DLD1 (cell line): ENCODE measurements around the gene ADSS1.
"Not testable (repeated sequence)": the region's sequence is repeated elsewhere in the genome, so short reads cannot be mapped to it uniquely, and the experiment has no call there.

Source experiments
- in situ Hi-C: cut with HindIII; loops from 2 replicates; pipeline ENCODE4 v1.10.0; 2017; ENCODE audit warnings: low sequenced_read_pairs

ADSS1 gene

DNA sequence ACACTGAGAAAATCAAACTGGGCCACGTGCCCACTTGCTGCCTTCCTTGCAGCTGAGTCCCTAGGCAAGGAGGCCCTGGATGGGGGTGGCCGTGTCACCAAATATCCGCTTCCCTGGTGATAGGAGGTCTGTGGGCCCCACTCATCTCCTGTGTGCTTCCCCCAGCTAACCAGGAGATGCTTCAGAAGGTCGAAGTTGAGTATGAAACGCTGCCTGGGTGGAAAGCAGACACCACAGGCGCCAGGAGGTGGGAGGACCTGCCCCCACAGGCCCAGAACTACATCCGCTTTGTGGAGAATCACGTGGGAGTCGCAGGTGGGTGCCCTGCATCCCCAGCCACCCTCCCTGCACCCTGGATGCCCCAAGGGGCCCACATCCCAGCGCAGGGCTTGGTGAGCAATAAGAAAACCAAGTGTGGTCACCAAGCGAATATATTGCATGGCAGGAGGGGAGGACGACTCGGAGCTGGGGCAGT lies 22.1 kb downstream of the ADSS1 start:
- in situ Hi-C loops = no loop called here

DNA sequence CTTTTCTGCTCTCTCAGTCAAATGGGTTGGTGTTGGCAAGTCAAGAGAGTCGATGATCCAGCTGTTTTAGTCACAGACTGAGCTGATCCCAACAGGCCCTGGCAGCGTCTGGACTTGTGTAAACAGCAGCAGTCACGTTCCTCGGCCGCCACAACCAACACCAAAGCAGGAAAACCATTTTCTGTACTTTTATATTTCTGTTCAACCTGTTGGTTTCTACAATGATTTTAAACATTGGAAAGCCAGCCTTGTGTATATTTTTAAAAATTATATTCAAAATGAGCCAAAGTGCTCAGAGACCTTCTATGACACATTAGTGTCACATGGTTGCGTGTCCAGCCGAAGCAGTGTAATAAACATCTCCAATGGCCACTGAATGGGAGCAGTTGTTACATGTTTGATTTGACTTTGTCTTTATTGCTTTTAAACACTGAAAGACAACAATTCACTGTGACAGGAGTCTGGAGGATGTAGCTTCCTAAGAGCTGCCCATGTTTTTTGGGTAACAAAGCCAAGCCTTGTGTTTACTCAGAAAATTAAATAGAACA lies 23.0 kb downstream of the ADSS1 start:
- in situ Hi-C loops = no loop called here

DNA sequence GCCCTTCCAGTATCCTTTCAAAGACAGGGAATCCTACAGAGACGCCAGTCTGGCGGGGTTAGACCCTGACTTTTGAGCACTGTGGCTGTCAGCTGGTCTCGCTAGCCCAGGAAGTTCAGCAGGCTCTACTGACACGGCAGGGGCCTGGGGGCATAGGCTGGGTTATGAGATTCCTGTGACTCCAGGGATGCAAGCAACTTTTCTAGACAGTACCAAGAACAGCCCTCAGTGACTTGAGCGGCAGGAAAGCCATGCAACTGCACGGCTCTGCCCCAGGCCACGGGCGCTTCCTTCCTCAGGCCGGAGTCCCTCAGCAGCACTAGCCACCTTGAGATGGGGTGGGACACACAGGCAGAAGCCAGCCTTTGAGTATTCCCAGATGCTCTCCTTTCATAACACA lies 23.8 kb downstream of the ADSS1 start:
- in situ Hi-C loops = no loop called here

DNA sequence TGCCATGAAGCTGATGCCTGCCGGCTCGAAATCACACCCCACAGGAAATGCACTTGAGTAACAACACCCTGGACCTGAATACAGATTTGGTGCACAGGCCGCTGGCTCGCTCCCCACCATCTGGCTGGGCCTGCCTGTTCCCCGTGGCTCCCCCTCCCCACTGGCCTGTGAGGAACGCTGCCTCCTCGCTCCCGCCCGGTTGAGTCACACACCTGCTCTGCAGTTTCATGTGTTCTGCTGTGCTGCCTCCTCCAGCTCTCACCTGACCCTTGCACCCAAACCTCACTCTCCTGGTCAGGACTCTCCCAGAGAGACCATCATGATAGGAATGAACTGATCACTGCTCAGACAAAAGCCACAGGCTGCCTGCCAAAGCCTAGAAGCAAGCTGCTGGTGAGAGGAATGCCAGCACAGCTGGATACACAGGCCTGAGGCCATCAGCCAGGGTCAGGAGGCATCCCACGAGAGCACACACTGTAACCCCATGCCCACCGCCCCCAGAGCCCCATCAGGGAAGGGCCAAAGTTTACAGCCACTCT lies 25.2 kb downstream of the ADSS1 start:
- in situ Hi-C loops = no loop called here

DNA sequence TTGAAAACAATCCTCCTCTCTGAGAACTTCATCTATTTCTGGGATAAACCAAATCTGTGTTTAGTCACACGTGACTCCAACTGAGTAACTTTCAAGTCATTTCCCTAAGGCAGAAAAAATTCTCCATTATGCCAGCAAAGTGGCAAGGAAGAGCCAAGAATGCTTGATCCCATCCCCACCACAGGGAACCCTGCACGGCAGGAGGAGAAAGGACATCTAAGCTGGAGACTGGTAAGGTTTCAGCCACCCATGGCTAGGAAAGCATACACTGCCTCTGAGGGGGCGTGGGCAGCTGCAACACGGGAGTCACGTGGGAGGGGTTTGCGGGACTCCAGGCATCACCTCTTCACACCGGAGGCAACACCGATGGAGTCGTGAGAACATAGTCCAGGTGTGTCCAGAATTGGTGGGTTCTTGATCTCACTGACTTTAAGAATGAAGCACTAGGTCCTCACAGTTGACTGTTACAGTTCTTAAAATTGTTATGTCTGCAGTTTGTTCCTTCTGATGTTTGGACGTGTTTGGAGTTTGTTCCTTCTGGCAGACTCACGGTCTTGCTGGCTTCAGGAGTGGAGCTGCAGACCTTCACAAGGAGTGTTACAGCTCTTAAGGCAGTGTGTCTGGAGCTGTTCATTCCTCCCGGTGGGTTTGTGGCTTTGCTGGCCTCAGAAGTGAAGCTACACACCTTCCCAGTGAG lies 26.2 kb downstream of the ADSS1 start:
- in situ Hi-C loops = no loop called here

DNA sequence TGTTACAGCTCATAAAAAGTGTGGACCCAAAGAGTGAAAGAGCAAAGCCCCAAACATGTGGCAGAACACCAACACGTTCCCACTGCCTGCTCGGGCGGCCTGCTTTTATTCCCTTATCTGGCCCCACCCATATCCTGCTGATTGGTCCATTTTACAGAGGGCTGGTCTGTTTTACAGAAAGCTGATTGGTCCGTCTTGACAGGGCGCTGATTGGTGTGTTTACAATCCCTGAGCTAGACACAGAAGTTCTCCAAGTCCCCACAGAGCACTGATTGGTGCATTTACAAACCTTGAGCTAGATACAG lies 26.7 kb downstream of the ADSS1 start:
- in situ Hi-C loops = not testable (repeated sequence)

DNA sequence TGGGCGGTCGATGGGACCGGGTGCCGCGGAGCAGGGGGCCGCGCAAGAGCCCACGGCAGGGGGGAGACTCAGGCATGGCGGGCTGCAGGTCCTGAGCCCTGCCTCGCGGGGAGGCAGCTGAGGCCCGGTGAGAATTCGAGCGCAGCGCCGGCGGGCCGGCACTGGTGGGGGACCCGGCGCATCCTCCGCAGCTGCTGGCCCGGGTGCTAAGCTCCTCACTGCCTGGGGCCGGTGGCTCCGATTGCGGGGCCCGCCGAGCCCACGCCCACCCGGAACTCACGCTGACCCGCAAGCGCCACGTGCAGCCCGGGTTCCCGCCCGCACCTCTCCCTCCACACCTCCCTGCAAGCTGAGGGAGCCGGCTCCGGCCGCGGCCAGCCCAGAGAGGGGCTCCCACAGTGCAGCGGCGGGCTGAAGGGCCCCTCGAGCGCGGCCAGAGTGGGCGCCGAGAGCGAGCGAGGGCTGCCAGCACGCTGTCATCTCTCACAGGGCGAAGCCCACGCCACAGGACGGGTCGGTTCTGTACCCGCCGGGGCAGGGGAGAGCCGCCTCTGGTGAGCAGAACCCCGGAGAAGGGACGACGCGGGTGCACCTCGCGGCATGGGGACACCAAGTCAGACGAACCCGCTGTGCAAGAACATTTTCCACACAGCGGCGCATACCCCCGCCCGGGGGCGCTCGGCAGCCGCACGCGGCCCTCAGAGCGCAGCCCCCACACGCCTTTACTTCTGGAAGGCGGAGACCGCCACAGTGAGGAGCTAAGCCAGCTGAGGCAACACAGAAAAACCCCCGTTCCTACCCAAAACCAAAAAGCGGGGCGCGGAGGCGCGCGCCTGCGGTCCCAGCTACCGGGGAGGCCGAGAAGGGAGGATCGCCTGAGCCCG lies 27.8 kb downstream of the ADSS1 start:
- in situ Hi-C loops = no loop called here

DNA sequence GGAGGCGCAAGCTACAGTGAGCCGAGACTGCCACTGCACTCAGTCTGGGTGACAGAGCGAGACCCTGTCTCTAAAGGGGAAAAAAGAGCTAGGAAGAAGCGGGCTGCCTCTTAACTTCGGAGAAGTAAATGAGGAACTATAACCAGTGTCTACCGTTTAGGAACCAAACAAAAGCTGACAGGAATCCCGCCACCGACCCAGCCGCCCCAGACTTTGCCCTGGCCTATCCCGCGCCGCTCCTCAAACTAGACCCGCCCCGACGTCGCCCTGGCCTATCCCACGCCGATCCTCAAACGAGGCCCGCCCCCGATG lies 28.4 kb downstream of the ADSS1 start:
- in situ Hi-C loops = no loop called here

DNA sequence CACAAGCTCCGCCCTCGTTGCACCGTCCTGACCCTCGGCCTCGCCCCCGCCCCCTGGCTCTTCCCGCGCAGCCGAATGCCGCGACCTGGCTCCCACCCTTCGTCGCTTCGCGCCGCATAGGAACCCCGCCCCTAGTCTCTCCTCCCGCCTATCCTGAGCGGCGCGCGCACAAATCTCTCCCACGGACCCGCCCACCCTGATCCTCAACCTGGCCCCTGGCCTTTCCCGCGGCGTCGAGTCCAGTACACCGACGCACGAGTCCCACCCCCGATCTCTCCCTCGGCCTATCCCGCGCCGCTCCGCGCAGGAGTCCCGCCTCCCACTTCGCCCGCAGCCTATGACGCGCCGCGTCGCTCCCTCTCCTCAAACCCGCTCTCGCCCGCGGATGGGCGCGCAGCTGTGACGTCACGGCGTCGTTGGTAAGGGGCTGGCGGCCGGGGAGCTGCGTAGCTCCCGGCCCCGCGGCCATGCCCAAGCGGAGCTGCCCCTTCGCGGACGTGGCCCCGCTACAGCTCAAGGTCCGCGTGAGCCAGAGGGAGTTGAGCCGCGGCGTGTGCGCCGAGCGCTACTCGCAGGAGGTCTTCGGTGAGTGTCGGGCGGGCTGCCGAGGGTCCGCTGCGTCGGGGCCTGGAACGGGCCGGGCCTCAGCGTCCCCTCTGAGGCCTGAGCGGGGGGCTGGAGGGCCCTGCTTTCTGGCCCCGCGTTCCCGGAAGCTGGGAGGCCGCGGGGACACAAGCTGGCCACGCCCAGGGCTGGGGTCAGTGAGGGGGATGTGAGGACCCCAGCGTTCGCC lies 28.9 kb downstream of the ADSS1 start, which contains the start of gene SIVA1:
Gene SIVA1 (plus strand): TSS at position 413 of the 793 bp plus-strand sequence. CDS start 55 bp downstream, at position 468.
- in situ Hi-C loops = no loop called here

DNA sequence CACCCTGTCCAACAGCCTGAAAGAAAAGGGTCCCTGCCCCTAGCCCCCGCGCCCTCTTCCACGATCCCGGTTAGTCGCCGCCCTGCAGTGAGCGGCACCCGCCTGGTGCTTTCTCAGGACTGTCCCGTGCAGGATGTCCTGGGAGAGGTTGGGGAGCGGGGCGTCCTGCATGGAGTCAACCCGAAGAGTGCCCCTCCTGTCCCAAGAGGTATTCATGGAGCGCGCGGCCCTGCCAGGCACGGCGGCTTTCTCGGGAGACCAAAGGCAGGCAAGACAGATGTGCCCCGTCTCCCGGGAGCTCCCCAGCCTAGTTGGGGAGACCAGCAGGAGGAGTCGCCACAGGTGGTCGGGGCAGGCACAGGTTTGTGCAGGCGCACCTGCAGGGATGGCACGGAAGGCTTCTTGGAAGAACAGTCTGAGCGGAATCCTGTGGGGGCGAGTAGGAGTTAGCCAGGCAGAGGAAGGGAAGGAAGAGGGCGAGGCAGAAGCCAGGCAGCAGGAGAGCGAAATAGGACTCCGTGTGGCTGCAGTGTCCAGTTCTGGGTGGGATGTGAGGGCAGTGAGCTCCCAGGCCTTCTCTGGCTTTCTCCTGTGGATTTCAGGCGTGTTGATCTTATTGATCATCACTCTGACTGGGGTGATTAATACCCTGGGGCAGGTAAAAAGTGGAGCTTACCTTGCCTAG lies 29.6 kb downstream of the ADSS1 start:
- in situ Hi-C loops = no loop called here

DNA sequence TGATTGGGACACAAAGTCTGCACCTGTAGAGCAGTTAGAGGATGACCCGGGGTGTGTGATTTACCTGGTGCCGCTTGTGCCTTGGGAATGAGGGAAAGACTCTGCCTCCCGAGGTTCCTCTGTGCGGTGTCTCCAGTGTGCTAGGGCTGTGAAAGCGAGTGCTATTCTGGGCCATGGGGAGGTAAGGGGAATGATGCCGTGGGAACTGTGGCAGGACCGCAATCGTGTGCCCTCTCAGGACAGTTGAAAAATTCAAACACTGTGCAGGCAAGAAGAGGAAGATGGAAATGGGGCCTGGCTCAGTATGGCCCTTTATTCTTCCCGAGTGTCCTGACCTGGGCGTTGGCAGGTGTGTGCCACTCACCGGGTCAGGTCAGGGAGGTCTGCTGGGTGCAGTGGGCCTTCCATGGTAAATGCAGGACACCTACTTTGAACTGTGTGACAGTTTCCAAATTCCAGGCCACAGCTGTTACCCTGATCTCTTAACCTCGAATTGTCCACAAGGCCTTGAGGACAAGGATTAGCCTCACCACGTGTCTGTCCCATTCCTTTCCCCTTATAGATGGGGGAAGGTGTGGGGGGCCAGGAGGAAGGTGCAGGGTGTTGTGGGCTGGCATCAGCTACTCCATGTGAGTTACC lies 30.3 kb downstream of the ADSS1 start:
- in situ Hi-C loops = no loop called here

DNA sequence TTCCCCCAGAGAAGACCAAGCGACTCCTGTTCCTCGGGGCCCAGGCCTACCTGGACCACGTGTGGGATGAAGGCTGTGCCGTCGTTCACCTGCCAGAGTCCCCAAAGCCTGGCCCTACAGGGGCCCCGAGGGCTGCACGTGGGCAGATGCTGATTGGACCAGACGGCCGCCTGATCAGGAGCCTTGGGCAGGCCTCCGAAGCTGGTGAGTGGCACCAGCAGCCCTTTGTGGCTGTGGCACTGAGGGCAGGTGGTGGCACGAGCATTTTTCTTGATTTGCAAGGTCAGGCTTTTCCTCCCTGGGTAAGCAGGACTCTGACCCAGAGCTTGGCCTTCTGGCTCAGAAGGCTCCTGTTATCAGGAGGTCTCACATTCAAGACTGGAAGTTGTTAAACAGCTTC lies 31.6 kb downstream of the ADSS1 start:
- in situ Hi-C loops = no loop called here

DNA sequence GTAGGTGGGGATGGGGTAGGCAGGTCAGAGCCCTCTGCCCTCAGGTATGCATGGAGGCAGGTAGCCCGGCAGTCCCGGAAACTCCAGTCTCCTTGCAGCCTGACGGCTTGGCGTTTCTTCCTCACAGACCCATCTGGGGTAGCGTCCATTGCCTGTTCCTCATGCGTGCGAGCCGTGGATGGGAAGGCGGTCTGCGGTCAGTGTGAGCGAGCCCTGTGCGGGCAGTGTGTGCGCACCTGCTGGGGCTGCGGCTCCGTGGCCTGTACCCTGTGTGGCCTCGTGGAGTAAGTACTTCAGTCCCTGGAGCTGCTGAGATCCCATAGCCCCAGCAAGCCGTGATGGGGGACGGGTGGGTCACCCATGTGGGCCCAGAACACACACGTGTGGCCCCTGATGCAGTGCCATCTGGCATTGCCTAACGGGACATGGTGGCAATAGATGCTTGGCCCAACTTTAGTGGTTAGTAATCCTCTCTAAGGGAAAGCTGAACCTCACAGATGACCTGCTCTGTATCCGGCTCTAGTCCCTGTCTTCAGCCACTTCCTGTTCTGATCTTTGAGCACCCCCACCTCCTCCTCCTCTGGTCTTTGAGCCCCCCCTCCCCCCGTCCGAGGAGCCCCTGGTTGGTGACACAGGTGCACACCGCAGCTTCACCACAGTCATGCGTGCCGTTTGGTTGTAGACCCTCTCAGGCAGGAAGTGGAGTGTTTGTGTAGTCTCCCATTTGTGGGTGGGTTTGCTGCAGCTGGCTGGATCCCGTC lies 32.6 kb downstream of the ADSS1 start:
- in situ Hi-C loops = no loop called here

DNA sequence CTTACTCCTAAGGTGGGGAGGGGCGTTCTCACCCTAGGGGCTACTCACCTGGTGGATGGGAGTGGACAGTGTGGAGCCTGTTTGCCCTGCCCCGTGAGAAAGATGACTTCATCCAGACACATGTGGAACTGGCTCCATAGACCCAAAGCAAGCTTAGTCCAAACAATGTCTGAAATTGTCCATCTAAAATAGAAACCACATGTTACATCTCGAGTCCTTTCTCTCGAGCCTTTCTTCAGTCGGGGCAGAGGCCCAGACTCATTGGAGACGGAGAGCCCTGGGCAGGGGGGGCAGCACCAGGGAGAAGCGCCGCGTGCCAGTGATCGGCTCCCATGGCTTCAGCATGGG lies 33.2 kb downstream of the ADSS1 start:
- in situ Hi-C loops = no loop called here

DNA sequence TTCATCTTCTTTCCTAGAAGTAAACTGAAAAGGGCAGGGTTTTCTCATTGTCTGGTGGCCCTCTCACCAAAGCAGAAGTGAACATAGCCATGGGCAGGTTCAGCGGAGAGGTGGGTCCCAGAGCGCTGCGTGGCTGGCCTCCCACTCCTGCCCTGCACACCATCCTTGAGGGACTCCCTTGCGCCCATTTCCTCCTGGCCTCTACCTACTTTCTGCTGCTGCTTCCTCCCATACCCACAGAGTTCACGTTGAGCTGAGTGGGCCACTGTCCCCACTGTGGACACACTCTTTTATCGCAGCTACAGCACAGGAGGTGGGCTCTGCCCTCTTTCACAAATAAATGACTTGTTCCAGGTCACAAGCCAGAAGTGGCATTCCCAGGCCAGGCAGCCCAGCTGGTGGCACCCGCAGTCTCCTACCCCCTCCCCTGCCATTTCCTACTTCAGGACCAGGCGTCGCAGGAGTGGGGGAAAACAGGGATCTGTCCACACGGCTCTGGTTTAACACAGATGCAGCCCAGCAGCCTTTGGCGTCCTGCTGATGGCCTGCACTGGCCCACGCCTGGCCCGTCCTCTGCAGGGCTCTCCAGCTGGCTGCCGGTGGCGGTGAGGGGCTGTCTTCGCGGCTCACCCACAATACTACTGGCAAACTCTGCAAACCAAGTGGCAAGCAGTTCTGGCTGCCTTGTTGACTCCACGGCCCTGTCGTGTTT lies 33.8 kb downstream of the ADSS1 start:
- in situ Hi-C loops = no loop called here

DNA sequence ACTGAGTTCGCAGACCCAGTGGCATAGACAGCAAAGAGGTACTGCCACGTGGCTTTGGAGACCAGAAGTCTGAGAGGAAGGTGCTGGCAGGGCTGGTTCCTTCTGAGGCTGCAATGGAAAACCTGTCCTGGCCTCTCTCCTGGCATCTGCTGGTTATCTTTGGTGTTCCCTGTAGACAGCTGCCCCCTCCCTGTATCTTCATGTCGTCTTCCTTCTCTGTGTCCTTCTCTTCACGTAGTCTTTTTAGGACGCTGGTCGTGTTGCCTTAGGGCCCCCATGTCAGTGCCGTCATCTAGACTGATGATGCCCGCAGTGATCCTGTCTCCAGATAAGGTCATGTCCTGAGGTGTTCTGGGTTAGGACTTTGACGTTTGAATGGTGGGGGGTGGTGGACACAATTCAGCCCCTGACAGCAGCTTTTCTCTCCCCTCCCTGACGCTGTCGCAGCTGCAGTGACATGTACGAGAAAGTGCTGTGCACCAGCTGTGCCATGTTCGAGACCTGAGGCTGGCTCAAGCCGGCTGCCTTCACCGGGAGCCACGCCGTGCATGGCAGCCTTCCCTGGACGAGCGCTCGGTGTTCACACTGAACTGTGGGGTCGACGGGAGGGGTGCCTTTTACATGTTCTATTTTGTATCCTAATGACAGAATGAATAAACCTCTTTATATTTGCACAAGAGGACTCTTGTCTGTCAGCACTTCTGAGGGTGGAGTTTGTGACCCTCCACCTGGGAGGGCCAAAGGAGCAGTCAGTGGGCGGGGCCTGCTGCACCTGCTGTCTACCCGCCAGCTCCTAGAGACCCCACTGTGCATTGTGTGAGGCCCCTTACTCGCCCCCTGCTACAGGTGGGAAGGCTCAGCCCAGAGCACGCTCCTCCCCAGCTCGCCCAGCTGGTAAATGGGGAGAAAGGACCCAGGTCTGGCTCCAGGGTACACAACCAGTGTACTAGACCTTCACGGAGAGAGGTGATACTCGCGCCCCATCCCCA lies 35.2 kb downstream of the ADSS1 start:
- in situ Hi-C loops = no loop called here

DNA sequence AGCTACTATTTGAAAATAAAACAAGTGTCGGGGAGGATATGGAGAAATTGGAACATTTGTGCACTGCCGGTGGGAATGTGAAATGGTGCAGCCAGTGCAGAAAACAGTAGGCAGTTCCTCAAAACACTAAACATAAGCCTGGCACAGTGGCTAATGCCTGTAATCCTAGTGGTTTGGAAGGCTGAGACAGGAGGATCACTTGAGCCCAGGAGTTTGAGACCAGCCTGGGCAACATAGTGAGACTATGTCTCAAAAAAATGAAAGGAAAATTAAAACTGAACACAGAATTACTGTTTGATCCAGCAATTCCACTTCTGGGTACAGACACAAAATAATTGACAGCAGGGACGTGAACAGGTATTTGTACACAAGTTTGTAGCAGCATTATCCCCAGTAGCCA lies 41.5 kb downstream of the ADSS1 start:
- in situ Hi-C loops = no loop called here
